DOHH2 (cell line): ENCODE results near the gene PGM5.

Experiments used
- H3F3A ChIP-seq: fragments of 200-600 bp; sonication (generic), shearing (Covaris generic); 2 replicates; pipeline ENCODE4 v1.6.0; 2016; ENCODE audit warnings: antibody characterized with exemption, mild to moderate bottlenecking; ENCODE audit not compliant: control insufficient read depth, insufficient read depth
- H3K27ac ChIP-seq: fragments of 200-600 bp; sonication (generic); 2 replicates; pipeline ENCODE4 v1.5.1; 2014; ENCODE audit warnings: low read depth, mild to moderate bottlenecking, low read length, moderate library complexity
- H3K27me3 ChIP-seq: fragments of 200-600 bp; sonication (generic); 2 replicates; pipeline ENCODE4 v1.6.1; 2014; ENCODE audit warnings: mild to moderate bottlenecking, low read length, mixed read lengths; ENCODE audit not compliant: control insufficient read depth
- H3K36me3 ChIP-seq: fragments of 200-600 bp; sonication (generic); 2 replicates; pipeline ENCODE4 v1.6.1; 2014; ENCODE audit warnings: mild to moderate bottlenecking, low read length, moderate library complexity, mixed read lengths; ENCODE audit not compliant: control insufficient read depth
- H3K4me1 ChIP-seq: fragments of 200-600 bp; sonication (generic); 2 replicates; pipeline ENCODE4 v1.6.1; 2014; ENCODE audit warnings: mild to moderate bottlenecking, low read length, mixed read lengths; ENCODE audit not compliant: control insufficient read depth
- H3K4me2 ChIP-seq: fragments of 200-600 bp; sonication (generic); 2 replicates; pipeline ENCODE4 v1.6.0; 2014; ENCODE audit warnings: mild to moderate bottlenecking, low read length, moderate library complexity
- H3K4me3 ChIP-seq: fragments of 200-600 bp; sonication (generic); 2 replicates; pipeline ENCODE4 v1.5.1; 2014; ENCODE audit warnings: mild to moderate bottlenecking, low read length, mixed read lengths
- H3K79me2 ChIP-seq: fragments of 200-600 bp; sonication (generic); 2 replicates; pipeline ENCODE4 v1.6.1; 2014; ENCODE audit warnings: mild to moderate bottlenecking, low read length, mixed read lengths; ENCODE audit not compliant: control insufficient read depth
- H3K9me2 ChIP-seq: fragments of 200-600 bp; sonication (generic); replicated peaks from 2 replicates; pipeline ENCODE4 v1.6.1; 2014; ENCODE audit warnings: mild to moderate bottlenecking, low read length, mixed read lengths; ENCODE audit not compliant: control insufficient read depth
- H3K9me3 ChIP-seq: fragments of 200-600 bp; sonication (generic); 2 replicates; pipeline ENCODE4 v1.6.1; 2014; ENCODE audit warnings: antibody characterized with exemption, low read length, mixed read lengths; ENCODE audit not compliant: control insufficient read depth, insufficient read depth
- H4K20me1 ChIP-seq: fragments of 200-600 bp; sonication (generic); 2 replicates; pipeline ENCODE4 v1.6.0; 2014; ENCODE audit warnings: low read depth, mild to moderate bottlenecking, antibody characterized with exemption, low read length, moderate library complexity; ENCODE audit not compliant: control insufficient read depth, insufficient read depth
- EZH2phosphoT487 ChIP-seq: fragments of 200-600 bp; sonication (generic); IDR thresholded peaks from 2 replicates; pipeline ENCODE4 v1.6.1; 2017; ENCODE audit warnings: borderline replicate concordance, mild to moderate bottlenecking, antibody characterized with exemption, low read length, moderate library complexity, mixed read lengths
- TF ChIP-seq, protein P1 (sequence below): fragments of 200-600 bp; sonication (generic); IDR thresholded peaks from one replicate; pipeline ENCODE4 v1.5.1; 2014; ENCODE audit warnings: antibody characterized with exemption, mild to moderate bottlenecking, low read depth, low read length; ENCODE audit not compliant: poor library complexity, severe bottlenecking

The PGM5 gene

DNA sequence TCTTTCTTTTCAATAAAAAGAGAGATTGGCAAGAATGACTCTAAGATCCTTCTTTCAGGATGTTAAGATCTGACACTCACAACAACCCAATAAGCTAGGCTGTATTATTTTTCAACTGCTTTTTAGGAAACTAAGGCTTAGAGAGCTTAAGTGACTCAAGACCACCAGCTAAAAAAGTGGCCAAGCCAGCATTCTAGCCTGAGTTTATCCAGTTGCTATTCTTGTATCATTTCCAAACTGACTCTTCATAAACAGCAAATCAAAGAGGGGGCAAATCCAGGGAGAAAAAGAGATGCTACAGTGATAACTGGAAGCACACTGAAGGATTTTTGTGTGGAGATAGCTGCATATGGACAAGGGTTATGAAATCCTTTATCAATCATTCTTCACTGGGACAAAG, 137.1 kb downstream of the PGM5 start:
- H3K27me3 ChIP-seq: peaks cover 12% of the 10 kb centered on the region
- H3K4me3 ChIP-seq: no peak overlapping the region
- H3K36me3 ChIP-seq: no peaks in the 10 kb centered on the region
- no peaks in the 10 kb centered on the region for H3K4me1 ChIP-seq
- H3K4me2 ChIP-seq: no peak overlapping the region
- no peaks in the 10 kb centered on the region for H3K79me2 ChIP-seq
- H4K20me1 ChIP-seq: peaks cover 3% of the 10 kb centered on the region; the same call in 1 of the 2 replicates
- TF ChIP-seq EZH2phosphoT487: no peak
- TF ChIP-seq, protein P1, sequence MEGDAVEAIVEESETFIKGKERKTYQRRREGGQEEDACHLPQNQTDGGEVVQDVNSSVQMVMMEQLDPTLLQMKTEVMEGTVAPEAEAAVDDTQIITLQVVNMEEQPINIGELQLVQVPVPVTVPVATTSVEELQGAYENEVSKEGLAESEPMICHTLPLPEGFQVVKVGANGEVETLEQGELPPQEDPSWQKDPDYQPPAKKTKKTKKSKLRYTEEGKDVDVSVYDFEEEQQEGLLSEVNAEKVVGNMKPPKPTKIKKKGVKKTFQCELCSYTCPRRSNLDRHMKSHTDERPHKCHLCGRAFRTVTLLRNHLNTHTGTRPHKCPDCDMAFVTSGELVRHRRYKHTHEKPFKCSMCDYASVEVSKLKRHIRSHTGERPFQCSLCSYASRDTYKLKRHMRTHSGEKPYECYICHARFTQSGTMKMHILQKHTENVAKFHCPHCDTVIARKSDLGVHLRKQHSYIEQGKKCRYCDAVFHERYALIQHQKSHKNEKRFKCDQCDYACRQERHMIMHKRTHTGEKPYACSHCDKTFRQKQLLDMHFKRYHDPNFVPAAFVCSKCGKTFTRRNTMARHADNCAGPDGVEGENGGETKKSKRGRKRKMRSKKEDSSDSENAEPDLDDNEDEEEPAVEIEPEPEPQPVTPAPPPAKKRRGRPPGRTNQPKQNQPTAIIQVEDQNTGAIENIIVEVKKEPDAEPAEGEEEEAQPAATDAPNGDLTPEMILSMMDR: no peak
- H3K9me2 ChIP-seq: no peaks in the 10 kb centered on the region
- H3F3A ChIP-seq: no peaks in the 10 kb centered on the region
- H3K27ac ChIP-seq: no peak overlapping the region
- no peaks in the 10 kb centered on the region for H3K9me3 ChIP-seq

DNA sequence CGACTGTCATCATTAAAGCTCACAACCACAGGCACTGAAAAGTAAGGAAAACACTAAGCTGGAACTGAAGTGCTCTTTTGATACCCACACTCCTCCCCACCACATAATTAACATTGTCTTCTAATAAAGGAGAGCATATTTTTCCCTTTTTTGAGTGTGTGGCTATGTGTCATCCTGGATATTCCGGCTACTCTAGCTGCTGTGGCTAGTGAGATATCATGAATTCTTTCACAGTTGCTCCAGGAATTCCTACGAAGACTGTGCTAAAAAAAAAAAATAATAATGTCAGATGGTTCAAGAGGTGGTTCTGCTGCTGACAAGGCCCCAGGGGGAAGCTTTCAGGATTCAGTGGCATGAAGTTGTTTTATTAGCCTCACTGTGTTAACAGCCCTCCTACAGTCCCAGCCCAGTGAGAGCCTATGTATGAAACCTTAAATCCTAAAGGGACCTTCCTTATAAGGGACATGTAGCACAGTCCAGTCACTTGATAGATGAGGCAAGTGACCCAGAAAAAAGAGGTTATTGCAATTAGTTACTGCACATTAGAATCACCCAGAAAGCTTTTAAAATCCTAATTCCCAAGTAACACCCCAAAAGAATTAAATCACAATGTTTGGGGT, 137.7 kb downstream of the PGM5 start:
- Histone ChIP-seq H3K27ac (no peak overlapping the region), H3K9me2 (no peaks in the 10 kb centered on the region), H3K79me2 (no peaks in the 10 kb centered on the region), H3K36me3 (no peaks in the 10 kb centered on the region), H4K20me1 (peaks cover 3% of the 10 kb centered on the region; the same call in 1 of the 2 replicates), H3K27me3 (peaks cover 12% of the 10 kb centered on the region), H3K4me3 (no peak overlapping the region), H3K4me2 (no peak overlapping the region), H3F3A (no peaks in the 10 kb centered on the region), H3K9me3 (no peaks in the 10 kb centered on the region), H3K4me1 (no peaks in the 10 kb centered on the region)
- TF ChIP-seq EZH2phosphoT487: no peak
- TF ChIP-seq, protein P1: no peak

DNA sequence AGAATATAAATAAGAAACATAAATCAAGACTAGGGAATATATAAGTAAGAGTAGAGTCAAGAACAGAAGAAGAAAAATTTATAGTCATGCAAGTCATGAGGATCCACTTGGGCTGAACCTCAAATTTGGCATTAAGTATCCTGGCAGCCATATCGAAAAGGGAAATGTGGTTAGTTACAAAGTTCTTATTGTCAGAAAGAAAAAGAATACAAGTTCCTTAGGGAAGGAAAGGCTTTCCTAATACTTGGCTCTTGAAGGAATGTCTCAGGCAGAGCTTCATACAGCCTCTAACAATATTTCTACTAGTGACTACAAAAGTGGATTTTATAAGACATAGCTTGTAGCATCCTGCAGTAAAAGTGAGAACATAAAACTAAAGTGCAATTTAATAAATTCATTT, 138.8 kb downstream of the PGM5 start:
- Histone ChIP-seq H3F3A (no peaks in the 10 kb centered on the region), H3K4me2 (no peak overlapping the region), H3K9me2 (no peaks in the 10 kb centered on the region), H3K27me3 (peaks cover 12% of the 10 kb centered on the region), H3K27ac (no peak overlapping the region), H3K79me2 (no peaks in the 10 kb centered on the region), H3K36me3 (no peaks in the 10 kb centered on the region), H4K20me1 (peaks cover 3% of the 10 kb centered on the region; the same call in 1 of the 2 replicates), H3K9me3 (no peaks in the 10 kb centered on the region), H3K4me1 (no peaks in the 10 kb centered on the region), H3K4me3 (no peak overlapping the region)
- TF ChIP-seq, protein P1: no peak
- TF ChIP-seq EZH2phosphoT487: no peak
